ENCODE data around the gene ATP10B.

DNA sequence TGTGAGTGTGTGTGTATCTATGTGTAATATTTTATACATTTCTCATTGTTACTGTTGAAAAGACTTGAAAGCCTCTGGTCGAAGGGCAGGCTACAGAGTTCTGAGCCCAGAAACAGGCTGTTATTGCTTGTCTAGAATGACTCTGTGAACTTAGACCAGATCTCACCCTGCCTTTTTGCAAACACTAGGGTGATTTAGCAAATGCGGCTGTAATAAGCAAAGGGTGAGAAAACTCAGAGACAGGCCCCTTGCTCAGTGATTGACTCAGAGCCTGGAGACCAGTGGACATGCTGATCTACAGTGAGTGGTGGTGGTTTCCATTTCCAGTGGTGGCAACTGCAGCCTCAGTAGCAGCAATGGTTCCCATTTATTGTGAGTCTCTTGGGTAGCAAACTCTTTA is 183.7 kb downstream of the ATP10B start:
- TF ChIP-seq, protein P1, sequence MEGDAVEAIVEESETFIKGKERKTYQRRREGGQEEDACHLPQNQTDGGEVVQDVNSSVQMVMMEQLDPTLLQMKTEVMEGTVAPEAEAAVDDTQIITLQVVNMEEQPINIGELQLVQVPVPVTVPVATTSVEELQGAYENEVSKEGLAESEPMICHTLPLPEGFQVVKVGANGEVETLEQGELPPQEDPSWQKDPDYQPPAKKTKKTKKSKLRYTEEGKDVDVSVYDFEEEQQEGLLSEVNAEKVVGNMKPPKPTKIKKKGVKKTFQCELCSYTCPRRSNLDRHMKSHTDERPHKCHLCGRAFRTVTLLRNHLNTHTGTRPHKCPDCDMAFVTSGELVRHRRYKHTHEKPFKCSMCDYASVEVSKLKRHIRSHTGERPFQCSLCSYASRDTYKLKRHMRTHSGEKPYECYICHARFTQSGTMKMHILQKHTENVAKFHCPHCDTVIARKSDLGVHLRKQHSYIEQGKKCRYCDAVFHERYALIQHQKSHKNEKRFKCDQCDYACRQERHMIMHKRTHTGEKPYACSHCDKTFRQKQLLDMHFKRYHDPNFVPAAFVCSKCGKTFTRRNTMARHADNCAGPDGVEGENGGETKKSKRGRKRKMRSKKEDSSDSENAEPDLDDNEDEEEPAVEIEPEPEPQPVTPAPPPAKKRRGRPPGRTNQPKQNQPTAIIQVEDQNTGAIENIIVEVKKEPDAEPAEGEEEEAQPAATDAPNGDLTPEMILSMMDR (conservative IDR thresholded peaks at IDR 0.05; ENCODE audit: low read length), result no peak
- no peak for TF ChIP-seq EZH2phosphoT487 (IDR thresholded peaks at IDR 0.05; ENCODE audit: borderline replicate concordance, low read depth, low read length)
